GM12878 (cell line): ENCODE measurements around the gene HCAR2.

Experiments
- CTCF ChIP-seq, 3 experiments: IDR thresholded peaks in 2 of 3; conservative IDR thresholded peaks in 1 of 3; 2 replicates each; pipeline ENCODE4 v1.5.1; 2011; ENCODE audit warnings: low read depth in 3 of 3, low read length in 3 of 3, mild to moderate bottlenecking in 3 of 3, control low read depth in 2 of 3, moderate library complexity in 2 of 3, inconsistent platforms in 1 of 3, mixed read lengths in 1 of 3; ENCODE audit not compliant: control insufficient read depth in 2 of 3, insufficient read depth in 1 of 3; ENCODE audit errors: extremely low read depth in 1 of 3
- FOXK2 ChIP-seq: fragments of 450-650 bp; IDR thresholded peaks from 2 replicates; pipeline ENCODE4 v1.6.1; 2017; ENCODE audit warnings: mild to moderate bottlenecking, moderate library complexity
- TF ChIP-seq, protein P1 (sequence below): IDR thresholded peaks from 2 replicates; pipeline ENCODE4 v1.6.1; 2011; ENCODE audit warnings: mild to moderate bottlenecking, low read depth, low read length, moderate library complexity; ENCODE audit not compliant: insufficient replicate concordance

DNA sequence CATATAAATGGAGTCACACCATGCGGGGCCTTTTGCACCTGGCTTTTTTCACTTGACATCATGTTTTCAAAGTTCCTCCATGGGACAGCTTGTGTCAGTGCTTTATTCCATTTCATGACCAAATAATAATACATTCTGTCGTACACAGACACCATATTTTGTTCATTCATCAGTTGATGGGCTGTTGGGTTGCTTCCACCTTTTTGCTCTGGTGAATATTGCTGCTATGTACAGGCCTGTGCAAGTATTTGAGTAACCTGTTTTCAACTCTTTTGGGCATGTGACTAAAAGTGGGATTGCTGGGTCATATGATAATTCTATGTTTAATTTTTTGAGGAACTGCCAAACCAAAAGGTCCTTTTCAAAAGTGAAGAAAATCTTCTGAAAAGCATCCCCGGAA, 46.9 kb downstream of the HCAR2 start:
- TF ChIP-seq CTCF (IDR thresholded peaks at IDR 0.05 in 2 of 3, conservative IDR thresholded peaks at IDR 0.05 in 1 of 3; ENCODE audit: control insufficient read depth in 2 of 3, extremely low read depth in 1 of 3, insufficient read depth in 1 of 3, low read depth in 3 of 3, low read length in 3 of 3) (no peak), FOXK2 (no peak)
- TF ChIP-seq, protein P1, sequence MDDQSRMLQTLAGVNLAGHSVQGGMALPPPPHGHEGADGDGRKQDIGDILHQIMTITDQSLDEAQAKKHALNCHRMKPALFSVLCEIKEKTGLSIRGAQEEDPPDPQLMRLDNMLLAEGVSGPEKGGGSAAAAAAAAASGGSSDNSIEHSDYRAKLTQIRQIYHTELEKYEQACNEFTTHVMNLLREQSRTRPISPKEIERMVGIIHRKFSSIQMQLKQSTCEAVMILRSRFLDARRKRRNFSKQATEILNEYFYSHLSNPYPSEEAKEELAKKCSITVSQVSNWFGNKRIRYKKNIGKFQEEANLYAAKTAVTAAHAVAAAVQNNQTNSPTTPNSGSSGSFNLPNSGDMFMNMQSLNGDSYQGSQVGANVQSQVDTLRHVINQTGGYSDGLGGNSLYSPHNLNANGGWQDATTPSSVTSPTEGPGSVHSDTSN = no peak
